ENCODE results near the gene PCDH9. TPM values are rescaled to one million over a fixed set of nuclear protein-coding genes. Genes with fewer than 3 reads are reported as not detected.

The PCDH9 gene
- total RNA-seq, 1 donor from 2014 or later = 19.0 TPM

- DNase-seq (ENCODE audit: low spot score) = no peak
Measured at GRCh38 chr13:66400292-66400691, 829.8 kb downstream of the PCDH9 start.

GRCh38 chr13:66399873-66400272 lies 830.3 kb downstream of the PCDH9 start:
- DNase-seq (ENCODE audit: low spot score) = no peak

GRCh38 chr13:66397133-66397532 lies 833.0 kb downstream of the PCDH9 start:
- DNase-seq (ENCODE audit: low spot score) = no peak

- DNase-seq (ENCODE audit: low spot score) = no peak
Measured at GRCh38 chr13:66391322-66391721, 838.8 kb downstream of the PCDH9 start.

- DNase-seq (ENCODE audit: low spot score) = no peak
Measured at GRCh38 chr13:66378894-66379293, 851.2 kb downstream of the PCDH9 start.

- no peak for DNase-seq (ENCODE audit: low spot score)
Measured at GRCh38 chr13:66377569-66377968, 852.6 kb downstream of the PCDH9 start.

GRCh38 chr13:66375756-66376155 lies 854.4 kb downstream of the PCDH9 start:
- DNase-seq (ENCODE audit: low spot score) = no peak

- DNase-seq (ENCODE audit: low spot score) = no peak
Measured at GRCh38 chr13:66369666-66370065, 860.5 kb downstream of the PCDH9 start.

- DNase-seq (ENCODE audit: low spot score) = no peak
Measured at GRCh38 chr13:66367356-66367755, 862.8 kb downstream of the PCDH9 start.

- no peak for DNase-seq (ENCODE audit: low spot score)
Measured at GRCh38 chr13:66365101-66365500, 865.0 kb downstream of the PCDH9 start.

GRCh38 chr13:66364346-66364745 lies 865.8 kb downstream of the PCDH9 start:
- DNase-seq (ENCODE audit: low spot score) = no peak

- no peak for DNase-seq (ENCODE audit: low spot score)
Measured at GRCh38 chr13:66362485-66362884, 867.7 kb downstream of the PCDH9 start.

- DNase-seq (ENCODE audit: low spot score) = no peak
Measured at GRCh38 chr13:66359910-66360552, 870.1 kb downstream of the PCDH9 start.

GRCh38 chr13:66359393-66359792 lies 870.7 kb downstream of the PCDH9 start:
- no peak for DNase-seq (ENCODE audit: low spot score)

GRCh38 chr13:66358564-66358963 lies 871.6 kb downstream of the PCDH9 start:
- no peak for DNase-seq (ENCODE audit: low spot score)

- DNase-seq (ENCODE audit: low spot score) = no peak
Measured at GRCh38 chr13:66357463-66357862, 872.7 kb downstream of the PCDH9 start.

- DNase-seq (ENCODE audit: low spot score) = no peak
Measured at GRCh38 chr13:66354879-66355751, 875.0 kb downstream of the PCDH9 start.

- DNase-seq (ENCODE audit: low spot score) = no peak
Measured at GRCh38 chr13:66353664-66354063, 876.5 kb downstream of the PCDH9 start.

- DNase-seq (ENCODE audit: low spot score) = no peak
Measured at GRCh38 chr13:66349966-66350365, 880.2 kb downstream of the PCDH9 start.

- DNase-seq (ENCODE audit: low spot score) = no peak
Measured at GRCh38 chr13:66348745-66349690, 881.1 kb downstream of the PCDH9 start.

GRCh38 chr13:66347486-66348117 lies 882.5 kb downstream of the PCDH9 start:
- no peak for DNase-seq (ENCODE audit: low spot score)

GRCh38 chr13:66345971-66346370 lies 884.2 kb downstream of the PCDH9 start:
- DNase-seq (ENCODE audit: low spot score) = no peak
